H9 (cell line): ENCODE measurements around the gene LIPM. TPM values are rescaled to one million over a fixed set of nuclear protein-coding genes. Genes with fewer than 3 reads are reported as not detected.

Experiments
- DNase-seq: peaks from one replicate; pipeline ENCODE4 v3.0.0-alpha.2; 2017
- H2AFZ ChIP-seq: one replicate; pipeline ENCODE4 v1.6.1; 2013; ENCODE audit warnings: mild to moderate bottlenecking, low read length, control low read depth, moderate library complexity
- H2AK5ac ChIP-seq: 2 replicates; pipeline ENCODE4 v1.6.1; 2013; ENCODE audit warnings: low read length, control low read depth, mixed read lengths; ENCODE audit not compliant: insufficient read length
- H2BK120ac ChIP-seq: one replicate; pipeline ENCODE4 v1.6.1; 2013; ENCODE audit warnings: low read depth, mild to moderate bottlenecking, low read length, control low read depth, inconsistent platforms; ENCODE audit not compliant: poor library complexity, severe bottlenecking
- H2BK12ac ChIP-seq: 2 replicates; pipeline ENCODE4 v1.6.1; 2013; ENCODE audit warnings: low read length, control low read depth, mixed read lengths, low read depth; ENCODE audit not compliant: insufficient read length
- H2BK15ac ChIP-seq: 2 replicates; pipeline ENCODE4 v1.6.1; 2013; ENCODE audit warnings: low read depth, low read length, control low read depth
- H2BK20ac ChIP-seq: one replicate; pipeline ENCODE4 v1.6.1; 2013; ENCODE audit warnings: low read depth, mild to moderate bottlenecking, low read length, control low read depth, inconsistent platforms; ENCODE audit not compliant: poor library complexity, severe bottlenecking
- H2BK5ac ChIP-seq: 2 replicates; pipeline ENCODE4 v1.6.1; 2013; ENCODE audit warnings: low read length, control low read depth, mixed read lengths; ENCODE audit not compliant: insufficient read length
- H3K14ac ChIP-seq: 2 replicates; pipeline ENCODE4 v1.6.1; 2013; ENCODE audit warnings: low read length, control low read depth; ENCODE audit not compliant: insufficient read depth
- H3K18ac ChIP-seq: 2 replicates; pipeline ENCODE4 v1.6.1; 2013; ENCODE audit warnings: low read depth, mild to moderate bottlenecking, mixed read lengths, low read length, control low read depth; ENCODE audit not compliant: insufficient read length
- H3K23ac ChIP-seq: 2 replicates; pipeline ENCODE4 v1.6.1; 2013; ENCODE audit warnings: low read length, control low read depth, mixed read lengths, low read depth; ENCODE audit not compliant: insufficient read length
- H3K23me2 ChIP-seq: 2 replicates; pipeline ENCODE4 v1.6.1; 2013; ENCODE audit warnings: low read depth, mild to moderate bottlenecking, mixed read lengths, low read length, control low read depth; ENCODE audit not compliant: insufficient read length, poor library complexity, severe bottlenecking
- H3K27ac ChIP-seq: 2 replicates; pipeline ENCODE4 v1.5.1; 2013; ENCODE audit warnings: low read length, control low read depth, mixed read lengths, low read depth; ENCODE audit not compliant: insufficient read length
- H3K27me3 ChIP-seq: 2 replicates; pipeline ENCODE4 v1.6.1; 2013; ENCODE audit warnings: low read length, control low read depth, inconsistent platforms; ENCODE audit not compliant: insufficient read depth
- H3K4ac ChIP-seq: 2 replicates; pipeline ENCODE4 v1.6.1; 2013; ENCODE audit warnings: low read depth, mild to moderate bottlenecking, control low read depth, inconsistent platforms, low read length, moderate library complexity
- H3K4me1 ChIP-seq: 2 replicates; pipeline ENCODE4 v1.6.1; 2013; ENCODE audit warnings: low read length, control low read depth, inconsistent platforms; ENCODE audit not compliant: insufficient read depth
- H3K4me2 ChIP-seq: 2 replicates; pipeline ENCODE4 v1.6.1; 2013; ENCODE audit warnings: low read length, control low read depth, mixed read lengths; ENCODE audit not compliant: insufficient read length, insufficient read depth
- H3K56ac ChIP-seq: 2 replicates; pipeline ENCODE4 v1.6.1; 2013; ENCODE audit warnings: low read depth, mild to moderate bottlenecking, mixed read lengths, low read length, control low read depth; ENCODE audit not compliant: insufficient read length
- H3K79me1 ChIP-seq: 2 replicates; pipeline ENCODE4 v1.6.1; 2013; ENCODE audit warnings: low read depth, mild to moderate bottlenecking, moderate library complexity, low read length, control low read depth, inconsistent platforms; ENCODE audit not compliant: insufficient read depth, poor library complexity, severe bottlenecking
- H3K79me2 ChIP-seq: 2 replicates; pipeline ENCODE4 v1.6.1; 2013; ENCODE audit warnings: low read length, control low read depth, inconsistent platforms; ENCODE audit not compliant: insufficient read depth
- H3K9ac ChIP-seq: 2 replicates; pipeline ENCODE4 v1.6.1; 2013; ENCODE audit warnings: low read length, control low read depth, mixed read lengths; ENCODE audit not compliant: insufficient read length; ENCODE audit errors: extremely low read depth
- H3K9me3 ChIP-seq: one replicate; pipeline ENCODE4 v1.6.1; 2013; ENCODE audit warnings: low read depth, low read length, inconsistent platforms; ENCODE audit not compliant: control insufficient read depth
- H3T11ph ChIP-seq: one replicate; pipeline ENCODE4 v1.6.1; 2013; ENCODE audit warnings: mild to moderate bottlenecking, low read length, control low read depth, inconsistent platforms
- H4K20me1 ChIP-seq: one replicate; pipeline ENCODE4 v1.6.1; 2013; ENCODE audit not compliant: control insufficient read depth, insufficient read length, insufficient read depth
- H4K5ac ChIP-seq: 2 replicates; pipeline ENCODE4 v1.6.1; 2013; ENCODE audit warnings: low read depth, mild to moderate bottlenecking, mixed read lengths, low read length, control low read depth; ENCODE audit not compliant: insufficient read length
- H4K8ac ChIP-seq: replicated peaks from 2 replicates; pipeline ENCODE4 v1.6.1; 2013; ENCODE audit warnings: low read length, control low read depth, mixed read lengths, low read depth; ENCODE audit not compliant: insufficient read length
- H4K91ac ChIP-seq: 2 replicates; pipeline ENCODE4 v1.6.1; 2013; ENCODE audit warnings: low read depth, mild to moderate bottlenecking, moderate library complexity, mixed read lengths, low read length, control low read depth; ENCODE audit not compliant: insufficient read length
- H3K27ac Mint-ChIP-seq, 3 experiments: 2 replicates in 2 of 3; 3 replicates in 1 of 3; pipeline ENCODE4 v1.8.0; 2020 to 2021; ENCODE audit warnings: mixed read lengths in 3 of 3, mild to moderate bottlenecking in 1 of 3, moderate library complexity in 1 of 3
- H3K27me3 Mint-ChIP-seq: 2 replicates; pipeline ENCODE4 v1.8.0; 2021; ENCODE audit warnings: low read depth, mild to moderate bottlenecking, moderate library complexity, mixed read lengths
- H3K36me3 Mint-ChIP-seq, 3 experiments: 2 replicates in 2 of 3; 3 replicates in 1 of 3; pipeline ENCODE4 v1.8.0; 2020 to 2021; ENCODE audit warnings: low read depth in 3 of 3, mixed read lengths in 3 of 3; ENCODE audit not compliant: insufficient read depth in 1 of 3
- H3K4me1 Mint-ChIP-seq, 2 experiments: 2 replicates each; pipeline ENCODE4 v1.8.0; 2020; ENCODE audit warnings: mixed read lengths in 2 of 2
- H3K4me3 Mint-ChIP-seq, 2 experiments: 2 replicates in 1 of 2; 3 replicates in 1 of 2; pipeline ENCODE4 v1.8.0; 2020 to 2021; ENCODE audit warnings: mild to moderate bottlenecking in 2 of 2, mixed read lengths in 2 of 2, moderate library complexity in 1 of 2
- H3K9me3 Mint-ChIP-seq, 2 experiments: 2 replicates in 1 of 2; 3 replicates in 1 of 2; pipeline ENCODE4 v1.8.0; 2020; ENCODE audit warnings: mild to moderate bottlenecking in 2 of 2, mixed read lengths in 2 of 2, moderate library complexity in 1 of 2
- CTCF ChIP-seq: fragments of 200-600 bp; sonication (generic); conservative IDR thresholded peaks from 3 replicates; pipeline ENCODE4 v1.8.0; 2021; ENCODE audit warnings: antibody characterized with exemption, mild to moderate bottlenecking
- WGBS: extraction: QIAGEN DNeasy Blood & Tissue Kit; methylation state at CpG from one replicate; pipeline ENCODE4 v1.1.7; 2013; ENCODE audit warnings: missing lambda C conversion rate, low lambda C conversion rate, mixed read lengths; ENCODE audit not compliant: insufficient read length; ENCODE audit errors: extremely low coverage; 5-methylcytosine and 5-hydroxymethylcytosine counted together
- total RNA-seq: library from RNA; stranded (reverse); gene quantifications from 2 replicates; pipeline ENCODE4 v1.2.1, GENCODE V29; 2021

Gene LIPM
- total RNA-seq, 1 experiment from 2014 or later: not detected

GRCh38 chr10:88866454-88866853, 63.9 kb downstream of the LIPM start:
- no peaks in the 10 kb centered on the region for H3K9me3 ChIP-seq
- H3K9me3 Mint-ChIP-seq: no peaks in the 10 kb centered on the region

More at GRCh38 chr10:88866454-88866853, 63.9 kb downstream of the LIPM start:
- no peak overlapping the region for H3T11ph ChIP-seq
- no peak overlapping the region for H2BK120ac ChIP-seq
- H3K79me2 ChIP-seq: no peaks in the 10 kb centered on the region
- no peak overlapping the region for H2AFZ ChIP-seq
- H2BK12ac ChIP-seq: no peak overlapping the region
- Mint-ChIP-seq H3K36me3 (no peaks in the 10 kb centered on the region), H3K4me1 (peaks cover 5 to 7% of the 10 kb centered on the region in 2 experiments; a peak in 3 of 4 replicates), H3K27ac (no peak overlapping the region), H3K27me3 (no peaks in the 10 kb centered on the region; the same call in 1 of the 2 replicates), H3K4me3 (no peak overlapping the region)
- no peak overlapping the region for H3K18ac ChIP-seq
- WGBS: no CpG with 5 or more reads among the region's 2 CpGs
- no peak overlapping the region for H4K91ac ChIP-seq
- no peak for DNase-seq
- H3K27ac ChIP-seq: no peak overlapping the region
- H2BK20ac ChIP-seq: no peak overlapping the region
- no peaks in the 10 kb centered on the region for H3K23me2 ChIP-seq
- no peaks in the 10 kb centered on the region for H3K79me1 ChIP-seq
- H3K23ac ChIP-seq: no peak overlapping the region
- no peak overlapping the region for H4K5ac ChIP-seq
- no peak overlapping the region for H3K4ac ChIP-seq
- no peak overlapping the region for H2BK5ac ChIP-seq
- no peak overlapping the region for H2BK15ac ChIP-seq
- H3K14ac ChIP-seq: no peak overlapping the region
- no peak overlapping the region for H2AK5ac ChIP-seq
- H3K4me1 ChIP-seq: no peaks in the 10 kb centered on the region
- H3K9ac ChIP-seq: no peak overlapping the region
- H4K8ac ChIP-seq: no peak overlapping the region
- no peak for TF ChIP-seq CTCF
- H3K56ac ChIP-seq: no peak overlapping the region
- no peaks in the 10 kb centered on the region for H4K20me1 ChIP-seq
- H3K4me2 ChIP-seq: no peak overlapping the region
- no peaks in the 10 kb centered on the region for H3K27me3 ChIP-seq
